GM12874 (cell line): ENCODE measurements around the gene SHISA8.

ENCODE experiments used
- TF ChIP-seq, protein P1 (sequence below): IDR thresholded peaks from 2 replicates; pipeline ENCODE4 v1.5.1; 2011; ENCODE audit warnings: low read depth, mild to moderate bottlenecking, control low read depth, low read length, moderate library complexity; ENCODE audit not compliant: insufficient read depth

SHISA8 gene

DNA sequence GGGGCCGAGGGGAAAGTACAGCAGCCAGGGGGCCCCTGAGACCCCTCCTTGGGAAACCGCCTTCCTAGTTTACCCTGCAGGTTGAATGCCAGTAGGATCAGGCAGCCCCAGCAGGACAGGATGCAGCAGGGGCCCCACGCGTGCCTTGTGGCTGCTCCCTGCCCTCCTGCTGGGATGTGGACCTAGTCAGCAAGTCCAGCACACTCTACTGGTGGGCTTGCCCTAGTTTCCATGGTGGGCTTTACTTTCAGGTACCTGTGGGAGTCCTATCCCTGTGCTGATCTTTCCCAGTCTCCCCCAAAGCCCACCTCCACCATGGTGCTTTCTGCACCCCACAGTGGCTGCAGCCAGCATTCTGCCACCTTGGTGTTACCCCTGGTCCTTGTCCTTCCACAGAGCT lies 22.2 kb downstream of the SHISA8 start:
- TF ChIP-seq, protein P1, sequence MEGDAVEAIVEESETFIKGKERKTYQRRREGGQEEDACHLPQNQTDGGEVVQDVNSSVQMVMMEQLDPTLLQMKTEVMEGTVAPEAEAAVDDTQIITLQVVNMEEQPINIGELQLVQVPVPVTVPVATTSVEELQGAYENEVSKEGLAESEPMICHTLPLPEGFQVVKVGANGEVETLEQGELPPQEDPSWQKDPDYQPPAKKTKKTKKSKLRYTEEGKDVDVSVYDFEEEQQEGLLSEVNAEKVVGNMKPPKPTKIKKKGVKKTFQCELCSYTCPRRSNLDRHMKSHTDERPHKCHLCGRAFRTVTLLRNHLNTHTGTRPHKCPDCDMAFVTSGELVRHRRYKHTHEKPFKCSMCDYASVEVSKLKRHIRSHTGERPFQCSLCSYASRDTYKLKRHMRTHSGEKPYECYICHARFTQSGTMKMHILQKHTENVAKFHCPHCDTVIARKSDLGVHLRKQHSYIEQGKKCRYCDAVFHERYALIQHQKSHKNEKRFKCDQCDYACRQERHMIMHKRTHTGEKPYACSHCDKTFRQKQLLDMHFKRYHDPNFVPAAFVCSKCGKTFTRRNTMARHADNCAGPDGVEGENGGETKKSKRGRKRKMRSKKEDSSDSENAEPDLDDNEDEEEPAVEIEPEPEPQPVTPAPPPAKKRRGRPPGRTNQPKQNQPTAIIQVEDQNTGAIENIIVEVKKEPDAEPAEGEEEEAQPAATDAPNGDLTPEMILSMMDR: no peak

- TF ChIP-seq, protein P1: no peak
Measured at GRCh38 chr22:41891407-41891806, 23.5 kb downstream of the SHISA8 start.

- TF ChIP-seq, protein P1: no peak
Measured at GRCh38 chr22:41888627-41889200, 26.2 kb downstream of the SHISA8 start.

GRCh38 chr22:41885516-41885915 lies 29.4 kb downstream of the SHISA8 start:
- TF ChIP-seq, protein P1: no peak

GRCh38 chr22:41885116-41885515 lies 29.8 kb downstream of the SHISA8 start:
- TF ChIP-seq, protein P1: no peak

DNA sequence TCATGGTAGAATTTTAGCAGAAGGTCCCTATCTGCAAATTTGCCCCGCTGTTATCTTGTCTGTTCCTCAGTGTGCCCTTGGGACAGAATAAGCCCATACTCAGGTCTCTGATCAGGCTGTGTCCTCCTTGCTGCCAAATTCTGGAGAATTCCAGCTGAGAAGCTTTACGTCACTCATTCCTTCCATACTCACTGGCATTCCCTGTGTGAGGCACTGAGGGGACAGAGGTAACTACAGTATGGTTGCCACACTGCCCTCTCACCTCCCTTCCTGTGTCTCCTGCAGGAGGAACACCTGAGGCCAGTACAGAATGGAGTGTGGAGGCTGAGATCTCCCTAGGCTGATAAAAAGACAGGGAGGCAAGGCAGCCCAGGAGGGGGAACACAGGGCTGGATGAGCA lies 31.5 kb downstream of the SHISA8 start:
- TF ChIP-seq, protein P1: no peak

DNA sequence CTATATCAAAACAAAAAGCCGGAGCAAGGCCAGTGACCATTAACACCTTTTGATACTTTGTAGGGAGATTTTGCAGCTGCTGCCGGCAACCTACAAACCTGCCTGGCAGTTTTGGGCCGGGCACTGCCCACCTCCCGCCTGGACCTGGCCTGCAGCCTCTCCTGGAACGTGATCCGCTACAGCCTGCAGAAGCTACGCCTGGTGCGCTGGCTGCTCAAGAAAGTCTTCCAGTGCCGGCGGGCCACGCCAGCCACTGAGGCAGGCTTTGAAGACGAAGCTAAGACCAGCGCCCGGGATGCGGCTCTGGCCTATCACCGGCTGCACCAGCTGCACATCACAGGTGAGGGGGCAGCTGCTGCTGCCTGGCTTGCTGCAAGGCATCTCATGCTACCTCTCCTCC lies 34.2 kb downstream of the SHISA8 start:
- TF ChIP-seq, protein P1: no peak
